GM21526 (cell line): ENCODE data around the gene ZNF598.
A peak's percentile ranks its signal among the peaks of the same experiment; 100 is the strongest.

ENCODE experiments used
- ATAC-seq: cut with Tn5 transposase; IDR thresholded peaks from one replicate; pipeline ENCODE4 v1.9.1; 2021; ENCODE audit warnings: moderate library complexity; ENCODE audit not compliant: unreplicated experiment, low FRiP score

Gene ZNF598

GRCh38 chr16:1991948-1992703, 17.5 kb downstream of the ZNF598 start:
- peak; percentile 39 for ATAC-seq

- ATAC-seq = no peak
These were observed 18.1 kb downstream of the ZNF598 start for GRCh38 chr16:1991588-1991947.

GRCh38 chr16:1991135-1991551, 18.5 kb downstream of the ZNF598 start:
- no peak for ATAC-seq

- no peak for ATAC-seq
These were observed 19.1 kb downstream of the ZNF598 start for GRCh38 chr16:1990351-1991134.

GRCh38 chr16:1990101-1990350, 19.6 kb downstream of the ZNF598 start:
- ATAC-seq = no peak

GRCh38 chr16:1989209-1990100, 20.2 kb downstream of the ZNF598 start, which contains the start of gene SYNGR3:
Gene SYNGR3 (plus strand): TSS chr16:1989970. CDS start chr16:1990103, 133 bp downstream.
- no peak for ATAC-seq

- no peak for ATAC-seq
These were observed 22.4 kb downstream of the ZNF598 start for GRCh38 chr16:1987198-1987597.

GRCh38 chr16:1985466-1986150, 24.0 kb downstream of the ZNF598 start:
- no peak for ATAC-seq

GRCh38 chr16:1984347-1985225, 25.0 kb downstream of the ZNF598 start:
- ATAC-seq = no peak

- ATAC-seq = peak; percentile 54
These were observed 25.9 kb downstream of the ZNF598 start, which contains the start of gene GFER for GRCh38 chr16:1983544-1984346. Gene GFER (plus strand): TSS chr16:1984193. CDS start chr16:1984219, 26 bp downstream.

- no peak for ATAC-seq
These were observed 26.6 kb downstream of the ZNF598 start for GRCh38 chr16:1982991-1983543.

GRCh38 chr16:1982013-1982433, 27.6 kb downstream of the ZNF598 start:
- ATAC-seq = no peak

- ATAC-seq = no peak
These were observed 28.2 kb downstream of the ZNF598 start, which contains the start of gene NOXO1 for GRCh38 chr16:1981398-1981836. Gene NOXO1 (minus strand): TSS chr16:1981469. CDS start chr16:1981179, 290 bp downstream.

GRCh38 chr16:1980770-1981087, 28.9 kb downstream of the ZNF598 start:
- ATAC-seq = no peak

- ATAC-seq = no peak
These were observed 29.4 kb downstream of the ZNF598 start for GRCh38 chr16:1980030-1980769.

- ATAC-seq = no peak
These were observed 30.2 kb downstream of the ZNF598 start for GRCh38 chr16:1979271-1980029.
